ENCODE data around the gene SHLD3. TPM values are rescaled to one million over a fixed set of nuclear protein-coding genes. Genes with fewer than 3 reads are reported as not detected.
A peak's percentile ranks its signal among the peaks of the same experiment; 100 is the strongest.

The SHLD3 gene
- total and polyA plus RNA-seq, 9 of the 15 experiments (the other 6 are each of a cell fraction or from before 2014, with no cell fraction given), result 3.0 to 14.5 (median 8.6) TPM

GRCh38 chr5:65624571-65625555, at the start of gene SHLD3, which contains the start of gene TRAPPC13 (continued):
- TF ChIP-seq MAZ (CRISPR knock-in tag; conservative IDR thresholded peaks at IDR 0.05 in 1 of 2, IDR thresholded peaks at IDR 0.05 in 1 of 2), result peak; percentile 24 to 48; a peak in 3 of 4 replicates
- TF ChIP-seq SOX6 (IDR thresholded peaks at IDR 0.05), result no peak
- TF ChIP-seq POLR2H (tag; IDR thresholded peaks at IDR 0.05; ENCODE audit: low read depth), result peak; percentile 76
- TF ChIP-seq SAFB (IDR thresholded peaks at IDR 0.05; ENCODE audit: borderline replicate concordance, low read depth, low read length), result no peak
- TF ChIP-seq TCF15 (CRISPR knock-in tag; IDR thresholded peaks at IDR 0.05), result no peak
- peak; percentile 32; the same call in 1 of the 2 replicates for TF ChIP-seq POLR2AphosphoS5 (IDR thresholded peaks at IDR 0.05; ENCODE audit: control insufficient read depth, insufficient read depth, low read depth, low read length)
- TF ChIP-seq E2F1 (CRISPR knock-in tag; IDR thresholded peaks at IDR 0.05), result no peak
- TF ChIP-seq HNRNPLL (IDR thresholded peaks at IDR 0.05; ENCODE audit: low read depth, low read length, poor library complexity, severe bottlenecking), result peak; percentile 45
- TF ChIP-seq ATF7 (IDR thresholded peaks at IDR 0.05), result no peak
- TF ChIP-seq BMI1 (IDR thresholded peaks at IDR 0.05; ENCODE audit: low read length), result no peak
- TF ChIP-seq PRMT5 (CRISPR knock-in tag; IDR thresholded peaks at IDR 0.05), result no peak
- no peak for TF ChIP-seq PCBP1 (IDR thresholded peaks at IDR 0.05; ENCODE audit: low read depth, low read length, poor library complexity, severe bottlenecking)
- TF ChIP-seq ZZZ3 (IDR thresholded peaks at IDR 0.05), result no peak
- 0 out of 2 replicates have a peak, but pooled peaks have one; percentile 58 for TF ChIP-seq TOE1 (IDR thresholded peaks at IDR 0.05; ENCODE audit: borderline replicate concordance)
- no peak for TF ChIP-seq TOE1 (CRISPR knock-in tag; IDR thresholded peaks at IDR 0.05; ENCODE audit: borderline replicate concordance, low read depth)
- no peak for TF ChIP-seq ZNF280B (CRISPR knock-in tag; IDR thresholded peaks at IDR 0.05)
- TF ChIP-seq ZNF76 (CRISPR knock-in tag; IDR thresholded peaks at IDR 0.05; ENCODE audit: borderline replicate concordance), result no peak
- TF ChIP-seq ETV5 (CRISPR knock-in tag; IDR thresholded peaks at IDR 0.05; ENCODE audit: low read depth), result no peak
- no peak for TF ChIP-seq THRB (CRISPR knock-in tag; conservative IDR thresholded peaks at IDR 0.05)
- no peak; a peak in 1 of 4 replicates for TF ChIP-seq KDM4B (IDR thresholded peaks at IDR 0.05; ENCODE audit: borderline replicate concordance in 2 of 2, low read depth in 1 of 2)
- peak; percentile 90 for TF ChIP-seq SIN3B (IDR thresholded peaks at IDR 0.05; ENCODE audit: low read depth)
- no peak for TF ChIP-seq DACH1 (IDR thresholded peaks at IDR 0.05; ENCODE audit: partially characterized antibody)

Data from K562 (cell line).